CD14-positive monocyte (primary cell): ENCODE results near the gene LOX. TPM values are rescaled to one million over a fixed set of nuclear protein-coding genes. Genes with fewer than 3 reads are reported as not detected.

ENCODE experiments used
- DNase-seq, 3 donors: peaks; one replicate each; pipeline ENCODE4 v3.0.0-alpha.2; 2011 to 2022
- H2AFZ ChIP-seq: 2 replicates; pipeline ENCODE4 v1.6.0; 2012; ENCODE audit warnings: mild to moderate bottlenecking, low read depth, low read length, inconsistent platforms; ENCODE audit not compliant: insufficient read depth, poor library complexity, severe bottlenecking
- H3K27ac ChIP-seq, 2 donors: 1 replicate in 1 of 2; 2 replicates in 1 of 2; pipeline ENCODE4 v1.5.1; 2012 to 2013; ENCODE audit warnings: low read length in 2 of 2, control low read depth in 1 of 2, inconsistent platforms in 1 of 2, low read depth in 1 of 2, mild to moderate bottlenecking in 1 of 2
- H3K27me3 ChIP-seq, 2 donors: one replicate each; pipeline versions ENCODE4 v1.6.0 to v1.6.1; 2011 to 2013; ENCODE audit warnings: low read length in 2 of 2; ENCODE audit not compliant: control insufficient read depth in 2 of 2, insufficient read depth in 2 of 2
- H3K36me3 ChIP-seq, 2 donors: replicated peaks in 1 of 2; 1 replicate in 1 of 2; 2 replicates in 1 of 2; pipeline versions ENCODE4 v1.5.1 to v1.6.1; 2012 to 2013; ENCODE audit warnings: low read length in 2 of 2, control low read depth in 1 of 2, inconsistent platforms in 1 of 2, mild to moderate bottlenecking in 1 of 2; ENCODE audit not compliant: insufficient read depth in 2 of 2, control insufficient read depth in 1 of 2
- H3K4me1 ChIP-seq, 2 donors: 1 replicate in 1 of 2; 2 replicates in 1 of 2; pipeline versions ENCODE4 v1.5.1 to v1.6.1; 2012 to 2013; ENCODE audit warnings: low read length in 2 of 2, control low read depth in 1 of 2, inconsistent platforms in 1 of 2, mild to moderate bottlenecking in 1 of 2, moderate library complexity in 1 of 2; ENCODE audit not compliant: insufficient read depth in 2 of 2, control insufficient read depth in 1 of 2
- H3K4me2 ChIP-seq: replicated peaks from 2 replicates; pipeline ENCODE3; 2012; ENCODE audit warnings: low read length, moderate library complexity, mild to moderate bottlenecking; ENCODE audit not compliant: poor library complexity, severe bottlenecking; ENCODE audit errors: extremely low read depth
- H3K4me3 ChIP-seq, 3 experiments: fragments of 200-600 bp in 1 of 3; sonication (generic) in 1 of 3; replicated peaks in 1 of 3; 1 replicate in 2 of 3; 2 replicates in 1 of 3; pipeline ENCODE4 v1.5.1; 2011 to 2013; ENCODE audit warnings: low read length in 3 of 3, mild to moderate bottlenecking in 3 of 3, control low read depth in 2 of 3, low read depth in 2 of 3, inconsistent platforms in 1 of 3, moderate library complexity in 1 of 3
- H3K79me2 ChIP-seq: 2 replicates; pipeline ENCODE4 v1.6.0; 2012; ENCODE audit warnings: mild to moderate bottlenecking, control low read depth, inconsistent platforms, low read length, moderate library complexity; ENCODE audit not compliant: insufficient read depth
- H3K9ac ChIP-seq: 2 replicates; pipeline ENCODE4 v1.6.0; 2017; ENCODE audit warnings: low read length, mild to moderate bottlenecking; ENCODE audit not compliant: insufficient read depth, poor library complexity, severe bottlenecking
- H3K9me3 ChIP-seq, 2 donors: replicated peaks in 1 of 2; 1 replicate in 1 of 2; 2 replicates in 1 of 2; pipeline versions ENCODE4 v1.5.1 to v1.6.1; 2012 to 2013; ENCODE audit warnings: low read length in 2 of 2, control low read depth in 1 of 2; ENCODE audit not compliant: control insufficient read depth in 1 of 2, insufficient read depth in 1 of 2
- H4K20me1 ChIP-seq: 2 replicates; pipeline ENCODE4 v1.6.0; 2012; ENCODE audit warnings: mild to moderate bottlenecking, low read length, control low read depth, moderate library complexity; ENCODE audit not compliant: insufficient read depth
- H3K27ac Mint-ChIP-seq, 7 donors: one replicate each; pipeline ENCODE4 v1.8.0; 2020; ENCODE audit warnings: mild to moderate bottlenecking in 7 of 7, mixed read lengths in 7 of 7, moderate library complexity in 6 of 7, inconsistent platforms in 2 of 7
- H3K27me3 Mint-ChIP-seq, 3 donors: one replicate each; pipeline ENCODE4 v1.8.0; 2021 to 2022; ENCODE audit warnings: low read depth in 3 of 3, mild to moderate bottlenecking in 3 of 3, mixed read lengths in 3 of 3, moderate library complexity in 3 of 3, inconsistent platforms in 1 of 3
- H3K36me3 Mint-ChIP-seq, 2 donors: one replicate each; pipeline ENCODE4 v1.8.0; 2020; ENCODE audit warnings: mixed read lengths in 2 of 2, inconsistent platforms in 1 of 2, mild to moderate bottlenecking in 1 of 2
- H3K4me1 Mint-ChIP-seq: one replicate; pipeline ENCODE4 v1.8.0; 2020; ENCODE audit warnings: mild to moderate bottlenecking, mixed read lengths
- H3K4me3 Mint-ChIP-seq, 2 donors: one replicate each; pipeline ENCODE4 v1.8.0; 2020; ENCODE audit warnings: mild to moderate bottlenecking in 2 of 2, mixed read lengths in 2 of 2, moderate library complexity in 1 of 2
- H3K9me3 Mint-ChIP-seq, 7 donors: one replicate each; pipeline ENCODE4 v1.8.0; 2020 to 2022; ENCODE audit warnings: mixed read lengths in 7 of 7, mild to moderate bottlenecking in 6 of 7, moderate library complexity in 6 of 7, inconsistent platforms in 2 of 7
- WGBS: methylation state at CpG from one replicate; pipeline ENCODE4 v1.1.5; 2013; ENCODE audit warnings: missing lambda C conversion rate; ENCODE audit not compliant: insufficient coverage; 5-methylcytosine and 5-hydroxymethylcytosine counted together
- intact Hi-C, 2 donors: fragments of 100-400 bp; cut with micrococcal nuclease; formaldehyde crosslinking; loops; one replicate each; pipeline versions ENCODE4 v1.15.0 to v1.15.1; 2023
- polyA plus RNA-seq, 3 donors: library from polyadenylated mRNA; depleted of rRNA in 1 of 3; unstranded in 2 of 3; stranded (reverse) in 1 of 3; fragments of 300-500 nt in 2 of 3; fragments of >200 nt in 1 of 3; fragmentation: Illumina TruSeq in 2 of 3; gene quantifications; 1 replicate in 2 of 3; 2 replicates in 1 of 3; pipeline ENCODE4 v1.2.3, GENCODE V29; 2012 to 2021
- TF ChIP-seq, protein P1 (sequence below): fragments of 200-600 bp; IDR thresholded peaks from one replicate; pipeline ENCODE4 v1.8.0; 2022; ENCODE audit warnings: antibody characterized with exemption, mild to moderate bottlenecking

The LOX gene
- polyA plus RNA-seq, 3 donors: not detected

DNA sequence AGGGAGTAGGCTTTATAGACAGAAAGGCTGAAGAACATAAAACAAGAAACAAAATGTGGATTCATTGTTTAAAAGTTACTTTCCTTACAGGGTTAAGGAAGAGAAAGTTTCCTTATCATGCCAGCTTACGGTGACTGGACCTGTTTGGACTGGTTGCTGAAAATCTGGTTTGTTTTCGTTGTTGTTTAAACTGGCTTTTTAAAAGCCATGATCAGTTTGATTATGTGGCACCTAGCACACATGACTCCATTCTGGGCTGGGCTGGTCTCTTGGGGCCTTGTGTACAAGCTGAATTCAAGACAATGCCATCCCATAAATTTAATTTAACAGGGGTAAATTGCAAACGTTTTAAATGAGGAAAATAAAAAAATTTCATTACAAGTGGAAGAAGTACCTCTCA, 32.9 kb upstream of the LOX start:
- Histone ChIP-seq H3K4me1 (no peaks in the 10 kb centered on the region), H3K27ac (no peak overlapping the region), H3K36me3 (no peaks in the 10 kb centered on the region), H3K27me3 (no peaks in the 10 kb centered on the region), H3K9ac (no peak overlapping the region), H4K20me1 (no peaks in the 10 kb centered on the region), H3K4me2 (no peak overlapping the region), H3K79me2 (no peaks in the 10 kb centered on the region), H3K9me3 (no peaks in the 10 kb centered on the region), H2AFZ (no peak overlapping the region), H3K4me3 (no peak overlapping the region)
- Mint-ChIP-seq H3K27me3 (peaks cover 2 to 4% (median 2%) of the 10 kb centered on the region in 3 donors), H3K4me1 (no peaks in the 10 kb centered on the region), H3K4me3 (no peak overlapping the region), H3K9me3 (no peaks in the 10 kb centered on the region), H3K27ac (no peak overlapping the region), H3K36me3 (no peaks in the 10 kb centered on the region)
- intact Hi-C loops: no loop called here
- WGBS: 92% methylated on average over 2 of the region's 3 CpGs
- no peak for DNase-seq
- TF ChIP-seq, protein P1, sequence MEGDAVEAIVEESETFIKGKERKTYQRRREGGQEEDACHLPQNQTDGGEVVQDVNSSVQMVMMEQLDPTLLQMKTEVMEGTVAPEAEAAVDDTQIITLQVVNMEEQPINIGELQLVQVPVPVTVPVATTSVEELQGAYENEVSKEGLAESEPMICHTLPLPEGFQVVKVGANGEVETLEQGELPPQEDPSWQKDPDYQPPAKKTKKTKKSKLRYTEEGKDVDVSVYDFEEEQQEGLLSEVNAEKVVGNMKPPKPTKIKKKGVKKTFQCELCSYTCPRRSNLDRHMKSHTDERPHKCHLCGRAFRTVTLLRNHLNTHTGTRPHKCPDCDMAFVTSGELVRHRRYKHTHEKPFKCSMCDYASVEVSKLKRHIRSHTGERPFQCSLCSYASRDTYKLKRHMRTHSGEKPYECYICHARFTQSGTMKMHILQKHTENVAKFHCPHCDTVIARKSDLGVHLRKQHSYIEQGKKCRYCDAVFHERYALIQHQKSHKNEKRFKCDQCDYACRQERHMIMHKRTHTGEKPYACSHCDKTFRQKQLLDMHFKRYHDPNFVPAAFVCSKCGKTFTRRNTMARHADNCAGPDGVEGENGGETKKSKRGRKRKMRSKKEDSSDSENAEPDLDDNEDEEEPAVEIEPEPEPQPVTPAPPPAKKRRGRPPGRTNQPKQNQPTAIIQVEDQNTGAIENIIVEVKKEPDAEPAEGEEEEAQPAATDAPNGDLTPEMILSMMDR: no peak

DNA sequence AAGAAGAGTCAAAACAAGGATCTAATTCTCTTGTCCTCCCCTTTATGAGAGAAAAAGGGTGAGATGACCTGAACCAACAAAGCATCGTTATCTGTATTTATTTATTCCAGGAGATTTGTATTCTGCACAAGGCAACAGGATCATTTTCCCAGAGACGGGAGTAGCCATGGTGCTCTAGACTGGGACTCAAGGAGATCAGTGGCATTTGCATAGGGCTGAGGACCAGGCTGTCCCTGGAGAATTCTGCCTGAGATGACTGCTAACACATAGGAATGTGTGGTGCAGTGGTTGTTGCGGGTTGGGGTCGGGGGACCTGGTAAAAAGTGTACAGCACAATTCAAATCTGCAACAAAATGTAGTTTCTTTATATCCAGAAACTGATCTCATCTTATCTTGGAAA, 29.0 kb upstream of the LOX start:
- DNase-seq: no peak
- Mint-ChIP-seq H3K4me1 (no peaks in the 10 kb centered on the region), H3K9me3 (no peaks in the 10 kb centered on the region), H3K27me3 (peaks cover 0 to 4% (median 2%) of the 10 kb centered on the region in 3 donors), H3K36me3 (no peaks in the 10 kb centered on the region), H3K4me3 (no peak overlapping the region), H3K27ac (no peak overlapping the region)
- TF ChIP-seq, protein P1: no peak
- no peaks in the 10 kb centered on the region for H3K79me2 ChIP-seq
- H4K20me1 ChIP-seq: no peaks in the 10 kb centered on the region
- WGBS: 100% methylated on average over 1 of the region's 4 CpGs
- no peaks in the 10 kb centered on the region for H3K4me1 ChIP-seq
- H3K27ac ChIP-seq: no peak overlapping the region
- intact Hi-C loops: no loop called here
- H3K36me3 ChIP-seq: no peaks in the 10 kb centered on the region
- no peak overlapping the region for H3K4me2 ChIP-seq
- no peak overlapping the region for H3K4me3 ChIP-seq
- H3K27me3 ChIP-seq: no peaks in the 10 kb centered on the region
- no peak overlapping the region for H3K9ac ChIP-seq
- no peak overlapping the region for H2AFZ ChIP-seq
- no peaks in the 10 kb centered on the region for H3K9me3 ChIP-seq
